ENCODE measurements around the gene TBC1D22B.

- TF ChIP-seq POLR2AphosphoS5 (IDR thresholded peaks at IDR 0.05) (no peak), CTCF (IDR thresholded peaks at IDR 0.05) (no peak), POLR2A (IDR thresholded peaks at IDR 0.05) (no peak), EP300 (IDR thresholded peaks at IDR 0.05) (no peak)
Measured at GRCh38 chr6:37303091-37303660, 45.6 kb downstream of the TBC1D22B start.
